COR-L47 (cell line): ENCODE measurements around the gene PDS5B.

Experiments
- DNase-seq: peaks from one replicate; lab custom pipeline; 2025; lab: John Stamatoyannopoulos, UW

Gene PDS5B

DNA sequence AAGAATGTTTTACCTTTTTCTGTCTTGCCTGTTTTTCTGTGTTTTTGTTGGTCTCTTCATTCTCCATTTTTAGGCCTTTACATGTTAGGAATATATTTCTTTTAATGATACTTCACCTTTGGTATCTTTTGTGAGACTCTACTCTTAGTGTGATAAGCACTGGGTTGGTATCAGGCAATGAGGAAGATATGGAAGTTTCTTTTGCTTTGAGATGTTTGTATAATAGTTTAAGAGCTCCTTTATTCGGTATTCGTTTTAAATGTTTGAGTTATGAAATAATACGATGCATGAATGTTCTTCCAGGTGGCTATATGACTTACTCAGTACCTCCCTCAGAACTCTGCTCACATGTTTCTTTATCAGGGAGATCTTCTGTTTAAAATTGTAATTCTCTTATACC, 144.8 kb downstream of the PDS5B start:
- no peak for DNase-seq

- no peak for DNase-seq
These were observed 145.3 kb downstream of the PDS5B start for GRCh38 chr13:32731576-32731975.

DNA sequence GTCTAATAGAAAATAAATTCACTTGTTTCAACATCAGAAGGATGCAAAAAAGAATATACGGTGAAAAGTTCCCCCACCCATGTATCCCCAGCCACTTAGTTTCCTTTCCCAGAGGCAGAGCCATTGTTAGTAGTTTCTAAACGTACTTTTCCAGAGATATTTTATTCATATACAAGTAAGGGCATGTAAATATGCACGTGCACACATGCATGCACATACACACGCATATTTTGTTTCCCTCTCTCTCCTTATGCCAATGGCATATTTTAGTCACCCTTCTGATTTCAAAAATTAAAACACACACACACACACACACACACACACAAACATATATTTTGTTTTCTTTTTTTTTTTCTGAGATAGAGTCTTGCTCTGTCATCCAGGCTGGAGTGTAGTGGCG, 147.4 kb downstream of the PDS5B start:
- DNase-seq: no peak

DNA sequence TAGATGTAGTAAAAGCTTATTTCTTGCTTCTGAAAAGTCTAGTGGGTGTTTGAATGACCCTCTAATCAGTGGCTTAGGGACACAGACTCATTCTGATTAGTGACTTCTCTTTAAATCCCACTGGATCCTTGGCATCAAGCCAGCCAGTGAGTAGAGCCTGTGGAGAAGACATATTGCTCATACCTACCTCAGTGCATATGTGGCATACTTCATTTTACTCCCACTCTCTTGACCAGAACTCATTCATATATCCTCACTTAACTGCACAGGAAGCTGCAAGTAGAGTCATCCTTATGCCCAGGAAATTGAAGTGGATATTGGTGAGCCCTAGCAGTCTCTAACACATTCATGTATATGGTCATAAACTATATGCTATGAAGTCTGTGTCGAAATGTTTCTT, 148.3 kb downstream of the PDS5B start:
- no peak for DNase-seq

DNA sequence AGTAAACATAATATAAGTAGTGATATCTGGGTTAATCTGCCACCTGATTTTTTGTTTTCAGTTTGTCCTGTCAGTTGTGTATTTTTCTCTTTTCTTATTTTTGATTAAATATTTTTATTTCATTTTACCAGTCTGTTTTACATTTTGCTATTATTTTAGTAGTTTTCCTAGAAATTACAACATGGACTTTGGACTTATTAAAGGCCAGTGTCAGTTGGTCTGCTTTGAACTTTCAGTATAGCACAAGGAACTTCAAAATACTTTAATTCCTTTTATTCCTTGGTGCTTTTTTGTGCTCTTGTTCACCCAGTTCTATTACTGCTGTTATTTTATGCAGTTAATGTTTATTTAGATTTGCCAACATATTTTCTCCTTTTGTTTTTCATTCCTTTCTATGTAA, 149.6 kb downstream of the PDS5B start:
- DNase-seq: no peak

- DNase-seq: no peak
These were observed 150.4 kb downstream of the PDS5B start for GRCh38 chr13:32736648-32737047.

- no peak for DNase-seq
These were observed 150.9 kb downstream of the PDS5B start for GRCh38 chr13:32737111-32737571.

DNA sequence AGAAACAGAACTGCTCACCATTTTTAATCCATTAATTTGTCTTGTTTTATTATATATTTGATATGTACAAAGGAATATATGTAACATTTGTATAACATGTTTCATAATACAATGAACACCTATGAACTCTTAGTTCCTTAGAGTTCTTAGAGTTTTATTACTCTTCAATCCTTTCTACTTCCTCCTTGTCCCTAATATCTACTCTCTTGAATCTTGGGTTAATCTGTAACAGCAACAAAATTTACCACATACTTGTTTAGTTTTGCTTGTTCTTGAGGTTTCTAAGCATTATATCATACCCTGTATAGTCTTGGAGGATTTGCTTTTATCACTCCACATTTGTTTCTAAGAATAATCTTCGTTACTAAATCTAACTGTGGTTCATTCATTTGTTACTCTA, 151.4 kb downstream of the PDS5B start:
- no peak for DNase-seq

DNA sequence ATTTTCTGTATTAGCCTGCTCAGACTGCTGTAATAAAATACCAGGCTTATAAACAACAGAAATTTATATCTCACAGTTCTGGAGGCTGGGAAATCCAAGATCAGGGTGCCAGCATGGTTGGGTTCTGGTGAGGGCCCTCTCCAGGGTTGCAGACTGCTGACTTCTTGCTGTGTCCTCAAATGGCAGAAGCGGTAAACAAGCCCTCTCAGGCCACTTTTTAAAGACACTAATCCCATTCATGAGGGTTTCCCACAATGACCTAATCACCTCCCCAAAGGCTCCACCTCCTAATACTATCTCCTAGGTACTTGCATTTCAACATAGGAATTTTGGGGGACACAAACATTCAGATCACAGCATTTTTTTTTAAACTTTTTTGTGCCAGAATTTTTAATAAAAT, 159.3 kb downstream of the PDS5B start:
- DNase-seq: no peak

DNA sequence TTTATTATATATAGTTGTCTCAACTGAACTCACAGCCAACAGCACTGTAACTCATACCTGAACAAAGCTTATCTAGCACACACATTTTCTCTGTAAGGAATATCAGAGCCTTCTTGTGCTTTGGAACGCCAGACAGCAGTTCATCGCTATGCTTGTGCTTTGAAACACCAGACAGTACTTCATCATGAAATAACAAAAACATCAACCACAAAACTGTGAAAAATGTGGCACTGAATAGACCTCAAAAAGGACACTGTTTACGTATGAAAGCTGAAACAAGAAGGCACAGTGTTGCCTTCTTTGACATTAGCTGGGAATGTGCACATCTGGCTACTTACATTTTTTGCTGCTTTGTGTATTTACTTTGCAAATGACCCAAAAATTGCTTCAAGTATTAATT, 160.2 kb downstream of the PDS5B start:
- DNase-seq: no peak

- DNase-seq: no peak
These were observed 162.1 kb downstream of the PDS5B start for GRCh38 chr13:32748305-32748704.

DNA sequence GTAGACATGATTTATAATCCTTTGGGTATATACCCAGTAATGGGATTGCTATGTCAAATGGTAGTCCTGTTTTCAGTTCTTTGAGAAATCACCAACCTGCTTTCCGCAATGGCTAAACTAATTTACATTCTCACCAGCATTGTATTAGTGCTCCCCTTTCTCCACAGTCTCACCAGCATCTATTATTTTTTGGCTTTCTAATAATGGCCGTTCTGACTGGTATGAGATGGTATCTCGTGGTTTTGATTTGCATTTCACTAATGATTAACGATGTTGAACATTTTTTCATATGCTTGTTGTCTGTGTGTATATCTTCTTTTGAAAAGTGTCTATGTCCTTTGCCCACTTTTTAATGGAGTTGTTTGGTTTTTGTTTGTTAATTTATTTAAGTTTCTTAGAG, 165.1 kb downstream of the PDS5B start:
- DNase-seq: no peak

DNA sequence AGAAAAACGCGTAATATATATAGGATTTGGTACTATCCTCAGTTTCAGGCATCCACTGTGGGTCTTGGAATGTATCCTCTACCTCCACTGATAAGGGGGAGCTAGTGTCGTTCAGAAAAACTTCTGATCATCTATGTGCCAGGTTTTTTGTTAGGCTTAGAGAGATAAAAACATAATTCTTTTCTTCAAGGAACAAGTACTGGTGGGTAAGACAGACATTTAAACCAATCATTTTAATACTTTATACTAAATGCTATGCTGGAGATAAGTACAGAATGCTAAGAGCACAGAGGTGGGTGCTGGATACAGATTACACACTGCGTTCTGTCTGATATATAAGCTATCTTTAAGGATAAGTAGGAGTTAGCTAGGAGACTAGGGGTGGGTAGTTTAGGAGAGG, 166.1 kb downstream of the PDS5B start:
- no peak for DNase-seq

- no peak for DNase-seq
These were observed 166.8 kb downstream of the PDS5B start for GRCh38 chr13:32752997-32753606.

DNA sequence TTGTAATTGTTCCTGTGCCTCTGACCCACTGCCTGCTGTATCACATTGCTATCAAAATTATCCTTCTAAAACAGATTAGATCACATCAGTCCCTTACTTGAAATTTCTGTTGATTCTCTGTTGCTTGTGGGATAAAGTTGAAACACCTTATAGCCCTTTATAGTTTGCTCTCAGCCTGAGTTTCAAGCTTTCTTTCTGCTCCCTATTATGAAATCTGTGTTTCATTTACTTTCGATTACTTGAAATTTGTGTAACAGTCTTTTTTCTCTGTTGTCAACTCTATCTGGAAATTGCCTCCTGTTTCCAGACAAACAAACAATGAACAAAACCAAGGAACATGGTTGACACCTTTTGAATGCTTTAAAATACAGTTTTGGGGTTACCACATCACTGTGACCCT, 167.9 kb downstream of the PDS5B start:
- no peak for DNase-seq

- no peak for DNase-seq
These were observed 172.9 kb downstream of the PDS5B start for GRCh38 chr13:32759152-32759551.

DNA sequence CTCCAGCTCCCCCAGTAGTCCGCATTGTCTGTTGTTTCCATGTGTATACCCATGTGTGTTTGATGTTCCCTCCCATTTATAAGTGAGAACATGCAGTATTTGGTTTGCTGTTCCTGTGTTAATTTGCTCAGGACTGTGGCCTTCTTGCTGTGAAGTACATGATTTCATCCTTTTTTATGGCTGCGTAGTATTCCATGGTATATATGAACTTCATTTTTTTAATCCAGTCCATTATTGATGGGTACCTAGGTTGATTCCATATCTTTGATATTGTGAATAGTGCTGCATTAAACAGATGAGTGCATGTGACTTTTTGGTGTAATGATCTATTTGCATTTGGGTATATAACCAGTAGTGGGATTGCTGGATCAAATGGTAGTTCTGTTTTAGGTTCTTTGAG, 175.2 kb downstream of the PDS5B start:
- DNase-seq: no peak

DNA sequence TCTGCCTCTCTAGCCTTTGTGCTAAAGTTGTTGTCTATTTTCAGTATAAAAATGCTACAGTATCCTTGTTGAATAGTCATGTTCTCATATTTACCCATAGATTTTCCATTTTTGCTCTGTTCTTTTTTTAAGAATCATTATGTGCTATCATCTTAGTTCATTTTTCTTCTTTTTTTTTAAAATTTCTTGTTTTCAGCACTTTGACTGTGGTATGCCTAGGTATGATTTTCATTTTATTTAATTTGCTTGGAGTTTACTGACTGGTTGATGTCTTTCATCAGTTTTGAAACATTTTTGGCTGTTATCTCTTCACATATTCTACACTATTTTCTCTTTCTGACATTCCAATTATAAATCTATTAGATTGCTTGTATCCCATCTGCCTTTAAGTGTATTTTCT, 192.9 kb downstream of the PDS5B start:
- no peak for DNase-seq

- no peak for DNase-seq
These were observed 195.7 kb downstream of the PDS5B start for GRCh38 chr13:32781906-32782305.

GRCh38 chr13:32783067-32783466, 196.8 kb downstream of the PDS5B start:
- DNase-seq: no peak

- DNase-seq: no peak
These were observed 204.5 kb downstream of the PDS5B start for GRCh38 chr13:32790731-32791130.

GRCh38 chr13:32791545-32792172, 205.4 kb downstream of the PDS5B start:
- no peak for DNase-seq

DNA sequence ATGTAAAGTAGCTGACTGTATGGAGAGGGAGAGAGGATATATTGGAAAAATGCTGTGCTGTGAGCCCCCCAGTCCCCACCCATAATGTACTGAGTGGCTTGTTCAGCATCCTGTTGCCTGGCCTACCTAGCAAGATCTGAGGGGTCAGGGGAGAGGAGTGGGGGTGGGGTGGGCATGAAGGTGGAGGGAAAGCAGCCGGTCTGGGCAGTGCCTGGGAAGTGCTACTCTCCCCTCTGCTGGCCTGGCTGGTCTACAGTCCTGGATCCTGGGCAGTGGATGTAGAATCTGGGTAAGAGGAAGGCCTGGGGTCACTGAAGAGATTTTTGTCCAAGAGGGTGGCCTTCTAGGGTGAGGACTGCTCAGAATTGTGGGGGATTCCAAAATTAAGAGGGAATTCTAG, 210.5 kb downstream of the PDS5B start:
- no peak for DNase-seq

GRCh38 chr13:32802159-32802558, 215.9 kb downstream of the PDS5B start:
- DNase-seq: no peak
